PFSK-1 (cell line): Measurements from ENCODE around the gene RHOF.

ENCODE experiments used
- FOXP2 ChIP-seq: optimal IDR thresholded peaks from 2 replicates; pipeline ENCODE3; 2011; ENCODE audit warnings: borderline replicate concordance, control low read depth, inconsistent platforms; ENCODE audit not compliant: insufficient read depth; ENCODE audit errors: extremely low read length, extremely low read depth
- POLR2AphosphoS5 ChIP-seq: IDR thresholded peaks from 2 replicates; pipeline ENCODE4 v1.6.1; 2012; ENCODE audit warnings: low read depth, mild to moderate bottlenecking, control low read depth, low read length, moderate library complexity
- SIN3A ChIP-seq: IDR thresholded peaks from 2 replicates; pipeline ENCODE4 v1.6.1; 2012; ENCODE audit warnings: mild to moderate bottlenecking, low read length, moderate library complexity, borderline replicate concordance; ENCODE audit not compliant: insufficient read depth
- TAF1 ChIP-seq: IDR thresholded peaks from 2 replicates; pipeline ENCODE4 v1.6.1; 2012; ENCODE audit warnings: low read length, control low read depth, borderline replicate concordance; ENCODE audit not compliant: insufficient read depth
- TF ChIP-seq, protein P1 (sequence below), 2 experiments: IDR thresholded peaks; 2 replicates each; pipeline versions ENCODE4 v1.6.1 to v1.8.0; 2011 to 2012; ENCODE audit warnings: low read depth in 2 of 2, low read length in 2 of 2, control low read depth in 1 of 2, inconsistent platforms in 1 of 2, mild to moderate bottlenecking in 1 of 2, moderate library complexity in 1 of 2; ENCODE audit not compliant: insufficient read depth in 1 of 2

The RHOF gene

DNA sequence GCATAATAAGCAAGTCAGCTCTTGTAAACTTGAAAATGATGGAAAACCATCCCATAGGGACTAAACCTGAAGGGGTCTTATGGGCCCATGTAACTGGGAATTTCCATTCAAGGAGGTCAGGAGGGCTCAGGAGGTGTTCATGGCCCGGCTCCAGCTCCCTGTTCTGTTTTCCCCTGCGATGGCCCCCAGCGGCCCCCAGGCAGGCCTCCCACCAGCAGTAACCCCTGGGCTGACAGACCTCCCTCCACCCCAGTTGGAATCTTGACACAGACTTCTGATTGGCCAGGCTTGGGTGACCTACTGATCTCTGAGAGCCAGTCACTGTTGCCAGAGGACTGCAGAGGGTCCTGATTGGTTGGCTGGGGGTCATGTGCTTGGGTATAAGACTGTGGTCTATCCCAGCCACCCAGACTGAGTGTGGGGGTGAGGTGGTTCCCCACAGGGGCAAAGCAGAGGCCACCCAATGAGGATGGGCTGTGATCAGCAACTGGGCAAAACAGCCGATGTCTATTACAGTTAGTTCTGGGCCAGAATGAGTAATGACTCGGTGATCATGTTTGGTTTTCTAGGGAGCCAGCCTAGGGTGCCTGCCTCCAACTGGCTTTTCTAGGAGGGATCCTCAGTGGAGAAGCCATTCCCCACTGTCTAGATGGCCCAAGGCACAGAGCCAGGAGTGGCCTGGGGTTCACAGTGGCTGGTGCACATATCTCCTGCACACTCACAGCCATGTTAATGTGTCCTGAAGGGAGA, 27.0 kb downstream of the RHOF start:
- TF ChIP-seq POLR2AphosphoS5 = no peak
- TF ChIP-seq SIN3A = no peak

DNA sequence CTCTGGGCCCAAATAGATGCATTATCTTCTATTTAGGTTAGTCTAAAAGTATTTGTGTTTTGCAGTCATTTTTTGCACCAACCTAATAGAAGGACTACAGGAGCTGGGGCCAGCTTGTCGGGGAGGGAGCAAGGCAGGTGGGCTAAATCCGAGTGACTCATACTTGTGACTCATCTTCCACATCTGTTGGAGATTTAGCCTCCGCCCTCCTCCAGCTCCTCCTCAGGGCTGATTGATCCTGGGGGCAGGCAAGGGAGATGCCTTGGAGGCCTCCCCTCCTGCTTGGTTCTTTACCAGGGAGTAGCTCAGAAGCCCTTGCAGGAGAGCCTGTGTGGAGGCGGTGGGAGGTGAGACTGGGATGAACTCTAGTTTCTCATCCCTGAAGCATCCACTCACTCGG, 27.9 kb downstream of the RHOF start:
- TF ChIP-seq POLR2AphosphoS5 (peak; percentile 64; the same call in 1 of the 2 replicates), SIN3A (no peak), TAF1 (peak; percentile 43; the same call in 1 of the 2 replicates), FOXP2 (no peak)
- TF ChIP-seq, protein P1, sequence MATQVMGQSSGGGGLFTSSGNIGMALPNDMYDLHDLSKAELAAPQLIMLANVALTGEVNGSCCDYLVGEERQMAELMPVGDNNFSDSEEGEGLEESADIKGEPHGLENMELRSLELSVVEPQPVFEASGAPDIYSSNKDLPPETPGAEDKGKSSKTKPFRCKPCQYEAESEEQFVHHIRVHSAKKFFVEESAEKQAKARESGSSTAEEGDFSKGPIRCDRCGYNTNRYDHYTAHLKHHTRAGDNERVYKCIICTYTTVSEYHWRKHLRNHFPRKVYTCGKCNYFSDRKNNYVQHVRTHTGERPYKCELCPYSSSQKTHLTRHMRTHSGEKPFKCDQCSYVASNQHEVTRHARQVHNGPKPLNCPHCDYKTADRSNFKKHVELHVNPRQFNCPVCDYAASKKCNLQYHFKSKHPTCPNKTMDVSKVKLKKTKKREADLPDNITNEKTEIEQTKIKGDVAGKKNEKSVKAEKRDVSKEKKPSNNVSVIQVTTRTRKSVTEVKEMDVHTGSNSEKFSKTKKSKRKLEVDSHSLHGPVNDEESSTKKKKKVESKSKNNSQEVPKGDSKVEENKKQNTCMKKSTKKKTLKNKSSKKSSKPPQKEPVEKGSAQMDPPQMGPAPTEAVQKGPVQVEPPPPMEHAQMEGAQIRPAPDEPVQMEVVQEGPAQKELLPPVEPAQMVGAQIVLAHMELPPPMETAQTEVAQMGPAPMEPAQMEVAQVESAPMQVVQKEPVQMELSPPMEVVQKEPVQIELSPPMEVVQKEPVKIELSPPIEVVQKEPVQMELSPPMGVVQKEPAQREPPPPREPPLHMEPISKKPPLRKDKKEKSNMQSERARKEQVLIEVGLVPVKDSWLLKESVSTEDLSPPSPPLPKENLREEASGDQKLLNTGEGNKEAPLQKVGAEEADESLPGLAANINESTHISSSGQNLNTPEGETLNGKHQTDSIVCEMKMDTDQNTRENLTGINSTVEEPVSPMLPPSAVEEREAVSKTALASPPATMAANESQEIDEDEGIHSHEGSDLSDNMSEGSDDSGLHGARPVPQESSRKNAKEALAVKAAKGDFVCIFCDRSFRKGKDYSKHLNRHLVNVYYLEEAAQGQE (IDR thresholded peaks at IDR 0.05; ENCODE audit: insufficient read depth in 1 of 2, low read depth in 2 of 2, low read length in 2 of 2) = 0 out of 4 replicates have a peak, but pooled peaks of 1 of the 2 experiments have one; percentile 25

DNA sequence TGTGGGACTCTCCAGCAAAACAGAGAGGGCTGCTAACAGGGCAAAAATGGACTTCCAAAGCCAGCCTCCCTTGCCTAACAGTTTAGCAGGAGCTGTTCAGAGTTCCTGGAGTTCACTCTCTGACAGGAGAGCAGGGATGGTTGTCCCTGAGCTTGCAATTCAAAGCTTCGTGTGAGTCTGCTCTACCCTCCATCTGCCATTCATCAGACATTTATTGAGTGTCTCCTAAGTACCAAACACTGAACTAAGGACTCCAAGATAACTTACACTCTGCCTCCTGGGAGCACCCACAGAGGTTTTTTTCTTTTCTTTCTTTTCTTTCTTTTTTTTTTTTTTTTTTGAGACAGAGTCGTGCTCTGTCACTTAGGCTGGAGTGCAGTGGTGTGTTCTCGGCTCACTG, 28.7 kb downstream of the RHOF start:
- TF ChIP-seq, protein P1 (IDR thresholded peaks at IDR 0.05; ENCODE audit: insufficient read depth in 1 of 2, low read depth in 2 of 2, low read length in 2 of 2) = no peak

DNA sequence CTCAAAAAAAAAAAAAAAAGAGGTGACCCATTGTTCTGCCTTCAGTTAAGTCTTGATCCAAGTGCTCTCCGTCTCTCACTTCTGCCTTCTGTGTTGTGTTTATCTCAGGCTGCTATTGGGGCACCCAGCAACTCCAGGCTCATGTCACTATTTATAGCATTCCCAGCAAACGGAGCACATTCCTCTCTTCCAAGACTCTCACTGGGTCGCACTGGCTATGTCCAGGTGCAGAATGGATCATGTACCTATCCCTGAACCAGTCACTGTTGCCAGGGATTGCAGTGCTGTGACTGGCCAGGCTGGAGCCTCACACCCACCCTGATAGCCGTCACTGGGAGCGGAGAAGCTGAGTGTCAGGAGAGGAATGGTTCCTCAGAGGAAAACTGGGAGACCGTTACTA, 31.2 kb downstream of the RHOF start:
- TF ChIP-seq FOXP2 (no peak), POLR2AphosphoS5 (no peak), SIN3A (no peak), TAF1 (no peak)
- TF ChIP-seq, protein P1 (IDR thresholded peaks at IDR 0.05; ENCODE audit: insufficient read depth in 1 of 2, low read depth in 2 of 2, low read length in 2 of 2) = no peak

DNA sequence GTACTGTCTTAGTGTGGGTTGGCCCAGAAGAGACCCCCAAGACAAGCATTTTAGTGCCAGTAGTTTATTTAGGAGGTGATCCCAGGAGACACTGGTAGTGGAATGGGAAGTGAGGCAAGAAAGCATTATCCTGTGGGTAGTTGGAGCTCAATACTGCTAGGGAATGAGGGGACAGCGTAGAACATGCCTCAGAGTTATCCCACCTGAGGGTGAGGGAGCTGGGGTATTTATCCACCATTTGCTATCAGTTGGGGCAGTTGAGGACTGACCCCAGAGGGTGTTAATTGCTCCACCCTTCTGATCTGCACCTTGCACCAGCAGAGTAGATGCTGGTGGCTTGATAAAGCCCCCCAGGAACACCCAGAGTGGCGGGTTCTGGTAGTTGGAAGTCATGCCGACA, 37.9 kb downstream of the RHOF start:
- TF ChIP-seq FOXP2 = no peak
- TF ChIP-seq, protein P1 (IDR thresholded peaks at IDR 0.05; ENCODE audit: insufficient read depth in 1 of 2, low read depth in 2 of 2, low read length in 2 of 2) = no peak
- no peak for TF ChIP-seq POLR2AphosphoS5
- no peak for TF ChIP-seq TAF1
- no peak for TF ChIP-seq SIN3A
